HUES48 (cell line): Measurements from ENCODE around the gene TNFAIP3.
A peak's percentile ranks its signal among the peaks of the same experiment; 100 is the strongest.

Experiments used
- H3K27ac ChIP-seq: one replicate; pipeline ENCODE4 v1.7.0; 2013; ENCODE audit warnings: low read depth, low read length, inconsistent platforms
- H3K27me3 ChIP-seq: 2 replicates; pipeline ENCODE4 v1.6.1; 2013; ENCODE audit warnings: mild to moderate bottlenecking, low read length; ENCODE audit not compliant: control insufficient read depth, insufficient read depth
- H3K36me3 ChIP-seq: 2 replicates; pipeline ENCODE4 v1.6.1; 2013; ENCODE audit warnings: low read length; ENCODE audit not compliant: control insufficient read depth, insufficient read depth
- H3K4me1 ChIP-seq: 2 replicates; pipeline ENCODE4 v1.6.1; 2013; ENCODE audit warnings: mild to moderate bottlenecking, low read length; ENCODE audit not compliant: control insufficient read depth, insufficient read depth
- H3K4me3 ChIP-seq: 2 replicates; pipeline ENCODE4 v1.5.1; 2013; ENCODE audit warnings: mild to moderate bottlenecking, low read depth, low read length
- H3K9ac ChIP-seq: 2 replicates; pipeline ENCODE4 v1.6.1; 2013; ENCODE audit warnings: mild to moderate bottlenecking, low read depth, low read length, moderate library complexity
- H3K9me3 ChIP-seq: 2 replicates; pipeline ENCODE4 v1.6.1; 2013; ENCODE audit warnings: low read length; ENCODE audit not compliant: control insufficient read depth, insufficient read depth

The TNFAIP3 gene

DNA sequence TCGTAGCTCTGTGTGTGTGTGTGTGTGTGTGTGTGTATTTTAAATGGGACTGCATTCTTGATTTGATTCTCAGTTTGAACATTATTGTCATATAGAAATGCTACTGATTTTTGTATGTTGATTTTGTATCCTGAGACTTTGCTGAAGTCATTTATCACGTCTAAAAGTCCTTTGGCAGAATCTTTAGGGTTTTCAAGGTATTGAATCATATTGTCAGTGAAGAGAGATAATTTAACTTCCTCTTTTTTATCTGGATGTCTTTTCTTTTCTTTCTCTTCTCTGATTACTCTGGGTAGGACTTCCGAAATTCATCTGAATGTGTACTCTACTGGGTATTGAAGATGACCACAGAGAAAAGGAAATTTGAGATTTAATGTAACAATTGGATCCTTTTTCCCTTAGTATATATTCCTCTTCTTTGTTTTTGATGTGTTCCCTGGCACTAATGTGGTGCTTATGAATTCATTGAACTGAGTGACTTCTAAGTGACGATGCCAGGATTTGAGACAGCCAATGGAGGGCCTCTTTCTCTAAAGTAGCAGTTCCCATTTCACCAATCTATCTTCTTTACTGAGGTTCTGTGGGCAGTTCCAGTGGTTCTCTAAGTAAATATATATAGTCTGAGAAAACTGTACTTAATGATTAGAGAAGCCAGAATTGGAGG is 47.6 kb downstream of the TNFAIP3 start:
- Histone ChIP-seq H3K27ac (no peak overlapping the region), H3K9me3 (no peaks in the 10 kb centered on the region), H3K27me3 (no peaks in the 10 kb centered on the region)

DNA sequence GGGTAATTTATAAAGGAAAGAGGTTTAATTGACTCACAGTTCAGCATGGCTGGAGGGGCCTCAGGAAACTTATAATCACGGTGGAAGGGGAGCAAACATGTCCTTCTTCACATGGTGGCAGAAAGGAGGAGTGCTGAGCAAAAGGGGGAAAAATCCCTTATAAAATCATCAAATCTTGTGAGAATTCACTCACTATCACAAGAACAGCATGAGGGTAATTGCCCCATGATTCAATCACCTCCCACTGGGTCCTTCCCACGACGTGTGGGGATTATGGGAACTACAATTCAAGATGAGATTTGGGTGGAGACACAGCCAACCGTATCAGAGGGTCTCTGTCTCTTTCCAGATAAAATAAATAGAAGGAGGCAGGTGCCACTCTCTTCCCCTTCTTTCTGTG is 48.7 kb downstream of the TNFAIP3 start:
- H3K36me3 ChIP-seq, result no peaks in the 10 kb centered on the region
- H3K27me3 ChIP-seq, result no peaks in the 10 kb centered on the region
- no peak overlapping the region for H3K9ac ChIP-seq
- no peaks in the 10 kb centered on the region for H3K4me1 ChIP-seq
- no peak overlapping the region for H3K27ac ChIP-seq
- H3K9me3 ChIP-seq, result no peaks in the 10 kb centered on the region
- H3K4me3 ChIP-seq, result no peak overlapping the region

More for the DNA sequence above, 47.6 kb downstream of the TNFAIP3 start:
- no peaks in the 10 kb centered on the region for H3K36me3 ChIP-seq
- H3K4me3 ChIP-seq, result no peak overlapping the region
- H3K4me1 ChIP-seq, result no peaks in the 10 kb centered on the region; the same call in 1 of the 2 replicates
- H3K9ac ChIP-seq, result no peak overlapping the region

DNA sequence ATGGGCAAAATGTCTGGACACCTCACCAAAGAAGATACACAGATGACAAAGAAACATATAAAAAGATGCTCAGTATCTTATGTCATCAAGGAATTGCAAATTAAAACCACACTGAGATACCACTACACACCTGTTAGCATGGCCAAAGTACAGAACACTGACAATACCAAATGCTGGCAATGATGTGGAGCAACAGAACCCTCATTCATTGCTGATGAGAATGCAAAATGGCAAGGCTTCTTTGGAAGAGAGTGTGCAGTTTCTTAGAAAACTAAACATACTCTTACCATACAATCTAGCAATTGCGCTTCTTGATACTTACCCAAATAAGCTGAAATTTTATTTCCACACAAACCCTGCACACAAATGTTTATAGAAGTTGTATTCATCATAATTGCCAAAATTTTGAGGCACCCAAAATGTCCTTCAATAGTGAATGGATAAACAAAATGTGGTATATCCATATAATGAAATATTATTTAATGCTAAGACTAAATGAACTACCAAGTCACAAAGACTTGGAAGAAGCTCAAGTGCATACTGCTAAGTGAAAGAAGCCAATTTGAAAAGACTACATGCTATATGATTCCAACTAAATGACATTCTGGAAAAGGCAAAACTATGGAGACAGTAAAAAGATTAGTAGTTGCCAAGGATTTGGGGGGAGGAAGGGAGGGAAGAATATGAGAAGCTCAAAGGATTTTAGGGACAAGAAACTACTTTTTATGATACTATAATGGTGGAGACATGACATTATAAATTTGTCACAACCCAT is 50.7 kb downstream of the TNFAIP3 start:
- Histone ChIP-seq H3K9ac (no peak overlapping the region), H3K4me1 (no peaks in the 10 kb centered on the region), H3K27me3 (no peaks in the 10 kb centered on the region), H3K4me3 (no peak overlapping the region), H3K36me3 (no peaks in the 10 kb centered on the region), H3K9me3 (no peaks in the 10 kb centered on the region), H3K27ac (no peak overlapping the region)

DNA sequence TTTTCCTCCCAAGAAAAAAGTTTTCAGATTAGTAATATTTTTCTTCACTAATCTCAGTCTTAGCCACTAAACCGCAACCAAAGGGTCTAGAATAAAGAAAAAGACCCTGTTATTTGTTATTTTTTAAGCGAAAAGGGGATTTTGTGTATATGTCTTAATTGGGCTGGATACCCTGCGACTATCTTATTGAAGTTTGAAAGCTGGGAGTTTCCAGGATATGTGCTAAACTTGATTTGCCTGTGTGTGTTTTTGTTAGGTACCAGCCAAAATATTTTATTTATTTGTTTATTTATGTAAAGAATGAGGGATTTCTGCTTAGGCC is 52.4 kb downstream of the TNFAIP3 start:
- no peaks in the 10 kb centered on the region for H3K9me3 ChIP-seq
- H3K27me3 ChIP-seq, result no peaks in the 10 kb centered on the region
- no peaks in the 10 kb centered on the region for H3K36me3 ChIP-seq
- H3K9ac ChIP-seq, result no peak overlapping the region
- no peak overlapping the region for H3K4me3 ChIP-seq
- no peak overlapping the region for H3K27ac ChIP-seq
- no peaks in the 10 kb centered on the region for H3K4me1 ChIP-seq

DNA sequence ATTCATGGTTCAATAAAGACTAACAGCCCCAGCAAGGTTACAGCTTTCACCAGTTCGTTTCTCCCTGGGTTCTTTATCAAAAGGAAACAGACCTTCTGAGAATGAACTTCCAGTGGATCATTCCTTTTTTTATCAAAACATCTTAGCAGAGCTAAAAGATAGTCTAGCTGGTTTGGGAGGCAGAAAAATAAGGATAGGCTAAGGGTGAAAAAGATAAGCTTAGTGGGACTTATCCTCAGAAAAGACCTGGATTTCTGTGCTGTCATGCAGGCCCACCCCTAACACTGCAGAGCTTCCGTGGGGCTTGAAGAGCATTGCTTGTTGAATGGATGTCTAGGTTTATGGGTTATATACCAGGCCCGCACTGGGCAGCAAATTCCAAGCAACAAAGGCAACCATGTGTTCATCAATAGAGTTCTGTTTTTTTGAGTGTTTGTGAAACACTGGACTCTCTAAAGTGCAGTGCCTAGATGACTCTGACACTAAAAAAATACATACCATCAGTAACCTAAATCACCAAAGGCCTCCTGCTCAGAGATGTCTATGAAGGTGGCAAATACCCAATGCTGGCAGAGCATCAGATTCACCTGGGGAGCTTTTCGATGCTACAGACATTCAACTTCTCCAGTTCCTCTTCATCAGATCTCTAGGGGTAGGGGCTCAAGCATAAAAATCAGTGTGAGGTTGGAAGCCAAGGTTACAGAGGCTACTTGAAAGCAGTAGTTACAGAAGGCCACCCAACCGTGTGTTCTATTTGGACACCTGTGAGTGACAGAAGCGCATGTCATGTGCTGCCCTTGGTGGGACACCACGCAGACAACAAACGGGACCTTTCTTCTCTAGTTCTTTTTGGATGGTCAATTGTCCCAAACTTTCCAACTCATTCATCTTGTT is 53.0 kb downstream of the TNFAIP3 start:
- H3K4me1 ChIP-seq, result peaks cover under 1% of the 10 kb centered on the region
- H3K27ac ChIP-seq, result no peak overlapping the region
- no peaks in the 10 kb centered on the region for H3K36me3 ChIP-seq
- H3K4me3 ChIP-seq, result no peak overlapping the region
- H3K27me3 ChIP-seq, result no peaks in the 10 kb centered on the region
- no peaks in the 10 kb centered on the region for H3K9me3 ChIP-seq
- no peak overlapping the region for H3K9ac ChIP-seq

DNA sequence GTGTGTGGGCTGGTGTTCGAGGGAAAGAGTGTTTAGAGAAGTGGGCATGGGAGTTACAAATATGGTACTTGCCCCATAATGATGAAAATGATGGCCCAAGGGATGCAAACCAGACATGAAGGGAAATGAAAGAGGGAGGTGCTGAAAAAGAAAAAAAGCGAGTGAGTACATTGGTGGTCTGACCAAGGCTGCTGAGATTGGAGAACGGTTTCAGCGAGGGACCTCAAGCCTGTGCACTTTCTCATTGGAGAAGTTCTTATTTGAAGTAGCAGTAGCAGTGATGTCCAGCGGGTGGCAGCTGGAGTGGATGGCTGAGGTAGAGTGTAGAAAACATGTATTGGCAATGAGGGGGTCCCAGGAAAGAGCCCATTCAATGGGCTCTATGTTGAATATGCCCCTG is 54.8 kb downstream of the TNFAIP3 start:
- H3K4me1 ChIP-seq, result peaks cover 18% of the 10 kb centered on the region
- H3K4me3 ChIP-seq, result no peak overlapping the region
- H3K9me3 ChIP-seq, result no peaks in the 10 kb centered on the region
- no peak overlapping the region for H3K27ac ChIP-seq
- no peak overlapping the region for H3K9ac ChIP-seq
- H3K36me3 ChIP-seq, result no peaks in the 10 kb centered on the region
- H3K27me3 ChIP-seq, result no peaks in the 10 kb centered on the region

DNA sequence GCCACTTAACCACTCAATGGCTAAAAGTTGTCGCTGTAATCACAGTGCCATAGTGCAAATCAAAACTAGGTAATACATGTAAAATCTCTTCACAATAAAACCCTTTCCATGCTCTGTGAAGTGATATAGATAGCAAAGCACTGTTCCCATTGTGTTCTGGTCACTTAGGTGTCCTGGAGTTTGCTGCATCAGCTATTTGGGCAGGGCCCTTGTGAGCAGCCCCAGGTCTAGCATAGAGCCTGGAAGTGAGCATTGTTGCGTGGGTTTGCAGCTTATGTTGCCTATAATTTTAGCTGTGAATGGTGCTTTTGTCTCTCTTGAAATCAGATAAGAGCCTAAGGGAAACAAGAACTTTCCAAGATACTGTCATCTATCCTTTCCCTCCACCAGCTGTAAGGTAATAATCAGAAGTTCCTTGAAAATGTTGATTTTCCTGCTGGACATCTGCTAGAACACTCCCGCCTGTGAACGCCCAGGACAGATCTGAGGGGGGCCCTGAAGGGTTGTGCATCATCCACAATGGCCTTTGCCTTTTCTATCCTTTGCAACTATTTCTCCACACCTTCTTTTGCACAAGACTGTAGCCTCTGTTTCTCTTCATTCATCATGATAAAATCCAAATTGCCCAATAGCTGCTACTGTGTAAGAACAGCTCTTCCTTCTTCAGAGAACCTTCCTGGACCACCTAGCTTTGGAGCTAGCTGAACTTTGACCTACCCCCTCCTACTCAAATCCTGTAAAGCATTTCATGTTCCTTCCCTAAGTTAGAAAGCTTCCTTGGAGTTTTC is 57.0 kb downstream of the TNFAIP3 start:
- no peaks in the 10 kb centered on the region for H3K9me3 ChIP-seq

DNA sequence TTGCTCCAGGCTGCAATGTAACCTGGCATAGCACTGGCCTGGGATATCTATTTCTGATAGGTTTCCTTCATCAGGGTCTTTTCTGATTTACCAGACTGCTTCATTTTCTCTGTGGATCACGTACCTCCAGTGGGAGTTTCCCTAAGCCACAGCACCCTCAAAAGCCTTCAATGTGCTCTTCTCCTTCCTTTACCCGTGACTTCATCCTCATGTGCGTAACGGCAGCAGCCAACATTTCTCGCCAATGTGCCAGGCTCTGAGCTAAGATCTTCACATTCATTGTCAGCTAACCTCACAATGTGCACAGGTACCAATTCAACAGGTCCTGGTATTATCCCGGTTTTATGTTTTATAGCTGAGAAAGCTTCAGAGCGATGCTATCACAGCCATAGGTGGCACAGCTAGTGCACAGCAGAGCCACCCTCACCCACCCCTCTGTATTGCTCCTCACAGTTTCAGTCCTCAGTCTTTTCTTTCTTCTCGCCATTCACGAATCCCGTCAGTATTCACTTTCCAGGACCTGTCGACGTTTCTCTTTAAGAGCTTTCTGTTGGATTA is 58.2 kb downstream of the TNFAIP3 start:
- Histone ChIP-seq H3K9me3 (no peaks in the 10 kb centered on the region), H3K9ac (no peak overlapping the region), H3K36me3 (no peaks in the 10 kb centered on the region), H3K27ac (no peak overlapping the region), H3K4me1 (peaks cover 25% of the 10 kb centered on the region), H3K4me3 (no peak overlapping the region), H3K27me3 (no peaks in the 10 kb centered on the region)

More for the DNA sequence above, 57.0 kb downstream of the TNFAIP3 start:
- H3K4me1 ChIP-seq, result peaks cover 25% of the 10 kb centered on the region
- no peaks in the 10 kb centered on the region for H3K27me3 ChIP-seq
- no peaks in the 10 kb centered on the region for H3K36me3 ChIP-seq
- H3K27ac ChIP-seq, result no peak overlapping the region
- no peak overlapping the region for H3K4me3 ChIP-seq
- no peak overlapping the region for H3K9ac ChIP-seq

DNA sequence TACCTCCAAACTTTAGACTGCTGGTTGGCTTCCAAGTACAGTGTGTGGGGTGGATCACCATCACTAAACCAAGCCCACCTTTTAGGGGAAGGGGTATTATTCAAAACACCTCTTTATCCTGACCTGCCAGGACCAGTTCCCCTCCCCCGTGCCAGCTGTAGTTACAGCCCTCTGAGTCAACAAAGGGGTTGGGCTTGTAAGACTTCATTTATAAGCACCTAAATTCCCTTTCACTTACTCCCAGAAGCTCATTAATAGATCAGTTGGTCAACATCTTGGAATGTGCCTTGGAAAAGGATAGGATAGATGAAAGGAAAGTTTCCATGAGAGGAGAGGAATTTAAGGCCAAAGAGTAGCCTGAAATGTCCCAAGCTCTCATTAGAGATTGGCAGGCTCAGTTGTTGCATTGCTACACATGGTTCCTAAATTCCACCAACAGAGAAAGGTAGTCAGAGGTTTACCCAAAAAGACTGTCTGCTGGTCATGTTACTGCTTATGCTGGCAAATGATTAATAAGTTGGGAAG is 59.2 kb downstream of the TNFAIP3 start:
- H3K4me3 ChIP-seq, result peak overlapping the region; percentile 31; the same call in 1 of the 2 replicates
- peaks cover 25% of the 10 kb centered on the region for H3K4me1 ChIP-seq
- H3K27ac ChIP-seq, result peak overlapping the region; percentile 71
- H3K36me3 ChIP-seq, result no peaks in the 10 kb centered on the region
- no peak overlapping the region for H3K9ac ChIP-seq
- H3K9me3 ChIP-seq, result no peaks in the 10 kb centered on the region
- no peaks in the 10 kb centered on the region for H3K27me3 ChIP-seq

DNA sequence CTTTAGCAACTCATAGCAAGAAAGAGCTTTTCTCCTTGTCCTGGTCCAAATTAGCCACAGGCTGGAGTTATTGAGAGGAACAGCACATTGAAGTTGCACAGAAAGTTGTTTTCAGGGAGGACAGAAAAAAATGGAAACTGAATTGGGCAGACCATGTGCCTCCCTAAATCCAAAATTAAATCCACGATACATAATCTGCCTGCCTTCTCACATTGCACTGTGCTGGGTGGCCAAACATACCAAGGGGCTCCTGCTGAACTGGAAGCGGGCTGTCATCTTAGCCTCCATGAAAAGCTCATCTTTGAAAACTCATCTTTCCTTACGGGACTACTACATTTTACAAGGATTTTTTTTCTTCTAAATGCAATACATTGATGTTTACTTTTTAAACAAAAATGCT is 59.9 kb downstream of the TNFAIP3 start:
- H3K9me3 ChIP-seq, result no peaks in the 10 kb centered on the region
- peaks cover 25% of the 10 kb centered on the region for H3K4me1 ChIP-seq
- H3K27ac ChIP-seq, result no peak overlapping the region
- no peak overlapping the region for H3K4me3 ChIP-seq
- no peaks in the 10 kb centered on the region for H3K27me3 ChIP-seq
- no peak overlapping the region for H3K9ac ChIP-seq
- no peaks in the 10 kb centered on the region for H3K36me3 ChIP-seq
